CD1c-positive myeloid dendritic cell (primary cell): ENCODE data around the gene FTO.

Experiments
- DNase-seq: peaks from one replicate; pipeline ENCODE4 v3.0.0-alpha.2; 2016; ENCODE audit errors: extremely low spot score

Gene FTO

DNA sequence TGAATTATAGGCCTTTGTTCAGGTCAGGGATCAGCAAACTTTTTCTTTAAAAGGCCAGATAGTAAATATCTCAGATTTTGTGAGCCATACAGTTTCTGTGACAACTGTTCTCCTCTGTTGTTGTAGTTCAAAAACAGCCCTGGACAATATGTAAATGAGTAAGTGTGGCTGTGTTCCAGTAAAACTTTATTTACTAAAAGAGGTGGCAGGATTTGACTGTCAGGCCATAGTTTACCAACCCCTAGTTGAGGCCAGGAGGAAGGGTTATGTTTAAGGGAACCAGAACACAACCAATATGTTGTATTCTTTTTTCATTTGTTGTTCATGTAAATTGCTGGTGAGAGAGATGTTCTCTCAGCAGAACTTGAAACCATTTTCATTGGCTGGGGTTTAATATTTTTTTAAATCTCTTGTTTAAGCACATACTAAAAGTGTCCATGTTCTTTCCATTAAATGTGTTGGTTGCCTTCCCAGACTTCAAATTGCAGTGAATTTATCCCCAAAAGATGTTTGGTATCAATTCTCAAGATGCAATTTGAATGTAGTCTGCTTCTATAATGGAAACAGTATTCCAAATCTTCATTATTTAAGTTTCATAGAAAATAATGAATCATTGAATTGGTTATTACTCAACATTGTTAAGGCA lies 260.3 kb downstream of the FTO start:
- no peak for DNase-seq

DNA sequence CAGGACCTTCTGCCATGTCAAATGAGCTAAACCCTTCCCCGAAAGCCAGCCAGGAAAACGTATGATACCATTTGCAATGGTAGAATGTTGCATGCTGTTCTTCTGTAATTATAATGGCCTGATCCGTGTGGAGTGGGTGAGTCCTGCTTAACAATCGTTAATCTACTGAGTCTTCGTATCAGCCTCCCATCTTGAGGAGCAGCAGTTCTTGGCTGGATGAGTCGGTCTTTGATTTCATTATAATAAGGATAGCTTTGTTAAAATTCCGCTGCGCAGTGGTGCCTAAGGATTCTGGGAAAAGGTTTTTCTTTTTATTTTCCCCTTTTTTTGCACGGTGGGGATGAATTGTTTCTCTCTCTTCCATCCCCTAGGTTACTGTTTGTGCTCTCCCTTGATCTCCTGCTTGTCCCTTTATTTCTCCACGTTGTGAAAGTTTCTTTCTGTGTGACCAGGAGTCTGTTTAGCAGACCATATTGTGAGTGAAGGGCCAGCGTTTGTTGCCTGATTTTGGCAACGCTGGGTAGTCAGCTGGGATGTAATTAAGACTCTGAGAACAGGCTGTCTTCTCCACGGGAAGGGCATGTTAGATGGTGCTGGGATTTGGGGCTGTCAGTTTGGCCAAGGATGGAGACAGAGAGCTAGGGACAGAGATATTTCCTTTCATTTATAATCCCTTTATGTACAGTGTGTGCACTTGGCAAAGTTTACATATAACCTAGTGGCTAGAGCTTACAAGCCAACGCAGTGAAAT lies 263.0 kb downstream of the FTO start:
- DNase-seq, result no peak

DNA sequence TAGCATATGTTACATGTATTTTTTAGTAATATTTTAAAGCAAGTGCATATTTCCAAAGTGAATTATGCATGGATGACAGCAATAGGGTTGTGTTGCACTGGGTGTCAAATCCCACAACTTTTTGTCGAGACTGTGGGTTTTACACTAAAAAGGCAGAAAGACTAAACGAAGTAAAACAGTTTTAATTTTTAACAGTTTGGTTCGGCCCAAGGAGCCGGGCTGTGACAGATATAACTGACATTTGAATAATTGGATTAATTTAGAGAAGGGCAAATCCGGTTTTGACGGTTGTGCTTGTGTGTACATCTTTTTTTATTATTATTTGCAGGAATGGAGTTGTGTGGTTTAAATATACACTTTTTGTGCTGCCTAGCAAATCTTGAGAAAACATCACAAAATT lies 263.6 kb downstream of the FTO start:
- no peak for DNase-seq

DNA sequence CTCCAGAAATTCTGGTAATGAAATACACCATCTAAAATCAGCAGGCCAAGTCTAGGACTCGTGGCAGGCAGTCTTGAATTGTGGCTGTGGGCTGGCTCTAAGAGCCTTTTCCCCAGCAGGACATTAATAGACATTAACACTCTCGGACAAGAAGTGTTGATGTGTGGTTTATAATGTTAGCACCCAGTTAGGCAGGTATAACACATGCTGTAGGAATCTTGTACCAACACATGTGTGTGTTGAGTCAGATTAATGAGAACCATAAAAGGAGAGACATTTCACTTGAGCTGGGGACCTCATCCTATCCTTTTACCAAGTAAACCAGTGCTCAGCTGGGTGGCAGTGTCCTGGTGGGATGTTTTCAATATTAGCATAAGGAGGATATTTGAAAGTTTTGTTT lies 264.5 kb downstream of the FTO start:
- DNase-seq, result no peak

DNA sequence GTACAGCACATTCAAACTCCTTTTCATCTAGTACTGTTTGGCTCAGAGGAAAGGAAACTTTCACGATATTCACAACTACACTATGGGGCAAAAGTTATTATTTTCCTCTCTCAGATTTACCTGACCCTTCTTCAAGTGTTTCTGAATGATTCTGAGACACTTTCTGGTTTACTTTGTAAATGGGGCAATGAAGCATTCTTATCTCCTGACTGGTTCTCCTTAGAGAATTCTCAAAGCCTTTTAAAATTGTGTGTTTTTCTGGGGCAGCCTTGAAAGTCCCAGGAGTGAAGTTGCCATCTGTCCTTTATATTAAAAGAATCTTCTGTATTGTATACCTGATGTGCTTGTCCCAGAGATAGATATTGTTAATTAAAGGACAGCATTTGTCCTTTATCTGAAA lies 264.9 kb downstream of the FTO start:
- no peak for DNase-seq

DNA sequence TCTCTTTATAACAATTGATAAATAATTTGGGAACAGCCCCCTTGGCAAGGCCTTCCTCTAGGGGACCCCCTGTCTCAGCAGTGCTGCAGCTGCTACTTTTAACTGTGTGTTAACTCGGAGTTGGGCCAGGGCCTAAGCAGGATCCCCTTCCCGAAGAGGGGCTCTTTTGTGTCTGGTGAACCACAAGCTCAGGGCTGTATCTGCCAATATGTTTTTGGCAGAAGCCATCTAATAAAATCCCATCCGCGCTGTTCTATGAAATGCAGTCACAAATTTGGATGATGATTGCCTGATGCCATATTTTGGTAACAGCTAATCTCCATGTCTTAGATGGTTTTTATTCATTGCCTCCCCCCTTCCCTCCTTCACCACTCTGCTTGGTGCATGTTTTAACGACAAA lies 267.7 kb downstream of the FTO start:
- no peak for DNase-seq

DNA sequence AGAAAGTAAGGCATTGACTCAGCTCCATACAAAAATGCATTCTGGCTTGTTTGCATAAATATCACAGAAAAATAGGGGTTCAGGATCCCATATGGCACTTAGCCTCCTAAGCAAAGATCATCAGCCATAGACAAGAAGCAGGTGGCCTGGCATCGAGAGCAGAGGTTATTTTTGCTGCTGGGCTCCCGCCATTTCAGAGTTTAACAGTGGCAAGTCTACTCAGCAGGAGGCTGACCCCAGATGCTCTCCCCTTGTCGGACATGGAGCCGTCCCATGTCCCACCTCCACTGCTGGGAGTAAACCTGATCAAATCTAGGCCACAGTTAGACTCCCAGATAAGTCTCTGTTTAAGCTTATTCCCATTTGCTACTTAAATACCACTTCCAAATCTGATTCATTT lies 269.1 kb downstream of the FTO start:
- no peak for DNase-seq

DNA sequence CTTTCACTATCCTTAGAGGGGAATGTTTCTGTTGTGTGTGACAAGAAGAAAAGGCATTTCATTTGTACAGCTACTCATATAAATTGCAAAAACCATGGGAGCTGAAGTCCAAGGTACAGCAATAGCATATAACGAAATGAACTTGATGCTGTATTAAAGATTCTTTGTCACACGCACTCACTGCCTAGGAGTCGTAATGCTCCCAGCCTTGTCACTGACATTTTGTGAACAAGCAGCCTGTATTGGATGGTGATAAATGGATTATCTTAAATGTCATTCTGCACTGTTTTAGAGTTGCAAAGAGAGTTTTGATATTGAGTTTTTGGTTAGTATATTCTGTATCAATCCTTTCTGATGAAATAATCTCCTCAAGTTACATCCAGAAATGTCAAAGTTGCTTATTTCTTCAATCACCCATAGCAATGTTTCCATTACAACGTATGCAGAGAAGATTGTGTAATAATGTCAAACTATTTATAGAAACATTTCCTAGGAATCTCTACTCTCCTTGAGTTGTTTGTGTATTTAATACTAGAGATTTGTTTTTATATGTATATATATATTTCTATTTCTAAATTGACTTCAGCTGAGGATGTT lies 270.6 kb downstream of the FTO start:
- DNase-seq, result no peak

DNA sequence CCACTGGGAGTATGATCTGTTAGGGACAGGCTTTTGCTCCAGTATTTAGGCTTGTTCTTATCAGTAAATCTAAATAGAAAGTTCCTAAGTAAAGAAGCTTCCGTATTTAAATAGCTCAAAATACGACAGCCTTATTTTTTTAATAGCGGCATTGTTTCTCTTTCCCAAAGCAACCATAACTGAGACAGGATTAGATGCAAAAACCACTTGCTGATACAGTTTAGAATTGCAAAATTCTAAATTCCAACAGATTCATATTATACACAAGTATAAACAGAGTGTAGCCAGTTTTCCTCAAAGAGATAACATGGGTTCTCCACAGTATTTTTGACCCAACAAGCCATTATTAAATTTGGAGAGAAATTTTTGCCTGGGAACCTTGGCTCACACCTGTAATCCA lies 276.7 kb downstream of the FTO start:
- no peak for DNase-seq

DNA sequence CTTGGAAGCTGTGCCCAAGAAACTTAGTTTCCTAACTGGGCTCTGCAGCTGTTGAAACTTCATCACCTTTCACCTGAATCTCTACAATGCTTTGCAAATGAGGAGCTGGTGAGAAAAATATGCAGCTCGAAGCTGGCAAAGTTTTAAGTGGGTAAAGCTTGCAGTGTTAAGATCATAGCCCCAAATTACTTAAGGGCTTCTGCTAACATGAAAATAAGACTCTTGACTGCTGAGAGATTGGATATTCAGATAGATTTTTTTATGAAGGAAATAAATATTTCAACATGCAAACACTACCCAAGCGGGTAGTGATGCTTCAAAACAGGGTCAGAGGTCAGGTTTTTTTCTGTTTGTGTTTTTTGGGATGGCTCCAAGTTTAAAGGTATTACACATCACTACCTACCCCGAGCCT lies 278.7 kb downstream of the FTO start:
- DNase-seq, result no peak

DNA sequence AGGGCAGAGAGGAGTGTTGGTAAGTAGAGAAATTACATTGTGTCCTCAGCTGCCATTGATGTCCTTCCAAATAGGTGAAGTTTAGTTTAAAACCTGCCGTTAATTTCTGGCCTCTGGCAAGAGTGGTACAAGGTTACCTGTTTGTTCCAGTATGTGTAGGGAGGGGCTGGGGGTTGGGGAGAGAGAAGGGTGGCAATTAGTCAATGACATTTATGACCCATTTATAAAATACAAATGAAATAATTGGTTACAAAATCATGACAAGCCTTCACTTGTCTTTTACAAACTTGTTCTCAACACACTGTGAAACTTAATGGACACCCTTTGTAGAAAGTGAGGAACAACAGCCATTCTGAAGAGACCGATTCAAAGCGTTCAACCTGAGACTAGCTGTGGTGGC lies 281.0 kb downstream of the FTO start:
- no peak for DNase-seq

DNA sequence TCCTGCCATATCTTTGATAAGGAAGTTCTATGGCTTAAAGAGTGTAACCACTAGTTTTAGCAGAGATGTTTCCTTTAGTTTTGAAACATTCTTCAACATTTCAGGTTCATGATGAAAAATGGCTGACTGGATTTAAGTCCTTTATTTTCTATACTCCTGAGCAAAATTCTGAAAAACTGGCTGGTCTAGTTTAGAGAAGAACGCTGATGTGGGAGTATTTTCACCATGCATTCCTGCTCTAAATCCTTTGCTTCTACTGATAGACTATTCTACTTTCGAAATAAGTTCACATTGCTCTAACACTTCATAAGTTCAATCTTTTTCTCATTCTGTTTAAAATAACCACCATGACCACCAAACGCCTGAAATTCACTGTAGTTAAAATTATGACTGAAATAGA lies 281.9 kb downstream of the FTO start:
- no peak for DNase-seq

DNA sequence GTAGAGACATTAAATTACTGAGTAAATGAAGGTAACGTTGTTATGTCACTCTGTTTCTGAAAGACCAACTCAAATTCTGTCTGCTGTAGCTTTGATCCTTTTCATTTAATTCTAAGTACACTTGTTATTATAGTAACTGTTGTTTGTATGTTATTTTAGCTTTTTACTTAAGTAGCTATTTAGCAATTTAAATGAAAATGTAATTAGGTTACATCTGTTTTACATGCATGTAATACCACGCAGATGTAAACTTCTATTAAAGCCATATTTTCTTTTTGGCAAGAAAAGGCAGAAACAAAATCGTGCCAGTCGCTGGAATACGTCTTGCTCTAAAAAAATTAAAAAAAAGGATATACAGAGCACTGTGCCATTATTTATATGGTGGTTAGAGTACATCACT lies 282.8 kb downstream of the FTO start:
- no peak for DNase-seq

DNA sequence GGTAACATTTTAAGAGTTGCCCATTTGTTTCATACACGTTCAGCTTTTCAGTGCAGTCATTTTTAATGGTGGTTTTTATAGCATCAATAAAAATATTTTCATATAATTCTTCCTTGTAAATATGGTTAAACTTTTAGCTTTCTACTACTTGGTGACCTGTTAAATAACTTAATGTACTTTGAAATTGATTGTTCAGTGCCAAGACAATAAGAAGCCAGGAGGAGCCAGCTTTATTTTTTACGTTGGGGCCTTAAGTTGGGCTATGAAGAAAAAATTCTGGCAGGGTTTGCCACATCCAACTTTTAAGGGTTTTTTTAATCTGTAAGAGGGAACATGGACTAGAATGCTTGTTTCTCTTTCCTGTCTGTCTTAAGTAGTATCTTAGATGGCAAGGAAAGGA lies 284.2 kb downstream of the FTO start:
- no peak for DNase-seq

DNA sequence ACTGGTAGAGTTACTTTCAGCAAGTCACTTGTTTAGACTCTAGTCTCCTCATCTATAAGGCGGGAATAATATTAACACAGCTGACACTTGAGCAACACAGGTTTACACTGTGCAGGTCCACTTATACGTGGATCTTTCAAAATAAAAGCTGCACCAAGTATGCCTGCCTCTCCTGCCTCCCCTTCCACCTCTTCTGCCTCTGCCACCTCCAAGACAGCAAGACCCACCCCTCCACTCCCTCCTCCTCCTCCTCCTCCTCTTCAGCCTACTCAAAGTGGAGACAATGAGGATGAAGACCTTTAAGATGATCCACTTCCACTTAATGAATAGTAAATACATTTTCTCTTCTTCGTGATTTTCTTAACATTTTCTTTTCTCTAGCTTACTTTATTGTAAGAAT lies 285.6 kb downstream of the FTO start:
- no peak for DNase-seq

DNA sequence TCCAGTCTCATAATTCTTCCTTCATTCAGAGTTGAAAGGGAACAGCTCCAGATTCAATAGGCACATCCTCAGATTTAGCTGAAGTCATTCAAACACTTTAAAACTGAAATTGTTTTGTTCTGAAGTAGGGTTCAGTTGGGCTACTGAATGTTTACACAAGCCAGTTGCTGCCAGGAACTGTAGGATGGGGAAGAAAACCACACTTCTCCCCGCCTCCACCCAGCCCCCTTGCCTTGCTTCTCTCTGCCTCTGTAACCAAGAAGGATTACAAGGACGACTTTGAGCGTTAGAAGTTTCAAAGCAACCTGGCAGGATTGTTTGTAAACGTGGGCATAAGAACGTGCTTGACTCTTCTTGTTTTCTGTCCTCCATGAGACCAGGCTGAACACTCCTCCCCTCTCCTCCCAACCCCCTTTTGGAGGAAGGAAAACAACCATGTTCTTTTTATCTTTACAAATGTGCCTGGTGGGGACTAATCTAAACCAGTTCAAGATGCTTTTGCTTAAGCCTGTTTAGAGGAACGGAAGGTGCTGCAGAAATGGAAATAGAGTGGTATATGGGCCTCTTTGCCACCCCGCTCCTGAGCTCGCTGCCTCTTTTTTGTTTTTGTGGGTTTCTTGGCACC lies 287.9 kb downstream of the FTO start:
- no peak for DNase-seq

DNA sequence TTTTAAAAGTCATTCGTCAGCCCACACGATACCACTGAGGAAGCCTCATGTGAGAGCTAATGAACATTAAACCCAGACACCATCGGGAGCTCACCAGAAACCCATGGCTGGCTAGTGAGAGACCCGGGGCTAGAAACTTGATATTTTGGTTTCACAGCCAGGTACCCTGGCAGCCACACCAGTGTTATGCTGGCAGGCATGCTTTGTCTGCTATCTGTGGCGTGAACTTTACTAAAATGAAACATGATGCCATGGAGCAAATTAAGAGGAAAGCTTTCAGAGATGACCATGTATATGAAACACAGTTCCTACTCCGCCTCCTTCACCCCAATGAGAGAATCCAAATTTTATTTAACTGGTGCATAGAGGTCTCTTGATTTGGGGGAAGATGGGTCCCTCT lies 291.4 kb downstream of the FTO start:
- no peak for DNase-seq

DNA sequence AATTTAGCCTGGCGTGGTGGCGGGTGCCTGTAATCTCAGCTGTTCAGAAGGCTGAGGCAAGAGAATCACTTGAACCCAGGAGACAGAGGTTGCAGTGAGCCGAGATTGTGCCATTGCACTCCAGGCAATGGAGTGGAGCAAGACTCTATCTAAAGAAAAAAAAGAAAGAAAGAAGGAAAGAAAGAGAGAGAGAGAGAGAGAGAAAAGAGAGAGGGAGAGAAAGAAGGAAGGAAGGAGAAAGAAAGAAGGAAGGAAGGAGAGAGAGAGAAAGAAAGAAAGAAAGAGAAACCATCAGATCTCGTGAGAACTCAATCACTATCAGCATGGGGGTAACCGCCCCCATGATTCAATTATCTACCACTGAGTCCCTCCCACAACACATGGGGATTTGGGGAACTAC lies 293.0 kb downstream of the FTO start:
- DNase-seq, result no peak

DNA sequence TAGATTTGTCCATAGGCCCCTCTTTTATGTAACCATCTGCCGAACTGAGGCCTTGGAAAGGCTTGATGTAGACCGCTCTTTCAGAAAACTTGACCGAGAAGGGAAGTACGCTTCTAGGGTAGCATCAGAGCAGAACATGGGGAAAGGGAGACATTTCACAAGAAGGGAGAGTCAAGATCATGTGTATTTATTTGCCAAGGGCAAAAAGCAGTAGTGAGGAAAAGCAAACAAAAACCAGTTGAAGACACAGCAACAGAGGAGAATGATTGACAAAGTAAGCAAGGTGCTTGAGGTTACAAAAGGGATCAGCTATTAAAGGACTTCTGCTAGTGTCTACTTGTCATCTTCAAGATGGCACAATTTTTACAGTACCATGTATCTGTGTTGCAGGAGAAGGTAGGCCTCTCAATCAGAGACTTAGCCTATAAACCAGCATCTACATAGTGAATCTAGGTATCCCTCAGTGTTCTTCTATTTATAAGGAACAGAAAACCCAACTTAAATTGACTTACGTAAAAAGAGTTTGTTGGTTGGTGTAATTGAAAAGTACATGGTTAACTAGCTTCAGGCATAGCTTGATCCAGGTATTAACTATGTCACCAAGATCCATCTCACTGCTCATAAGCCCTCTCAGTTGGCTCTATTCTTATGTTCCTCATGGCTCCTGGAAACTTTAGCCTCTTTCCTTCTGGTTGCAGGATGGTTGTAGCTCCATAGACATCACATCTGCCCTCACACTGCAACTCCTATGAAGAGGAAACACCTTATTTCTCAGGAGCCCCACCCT lies 294.3 kb downstream of the FTO start:
- DNase-seq, result no peak

DNA sequence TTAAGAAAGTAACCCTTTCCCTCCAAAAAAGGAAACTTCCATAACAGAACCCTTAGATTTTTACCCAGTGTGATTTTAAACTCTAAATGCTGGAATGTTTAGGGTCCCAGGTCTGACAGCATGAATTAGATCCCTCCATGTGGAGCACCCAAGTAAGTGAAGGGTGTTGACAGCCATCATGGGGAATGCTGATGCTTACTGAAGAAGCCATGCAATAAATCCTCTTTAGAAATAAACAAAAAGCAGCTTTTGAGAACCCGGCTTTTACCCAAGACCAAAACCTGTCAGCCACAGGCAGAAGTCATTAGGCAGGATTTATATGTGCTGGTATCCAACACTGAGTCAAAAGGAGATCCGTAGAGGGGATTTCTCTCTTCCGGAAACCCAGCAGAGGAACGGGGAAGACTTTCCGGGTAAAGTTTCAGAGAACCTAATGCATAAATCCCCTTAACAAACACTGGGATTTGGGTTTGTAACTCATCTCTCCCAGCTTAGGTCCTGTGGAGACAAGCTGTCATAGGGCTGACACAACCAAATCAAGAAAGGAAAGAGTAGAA lies 295.1 kb downstream of the FTO start:
- no peak for DNase-seq

DNA sequence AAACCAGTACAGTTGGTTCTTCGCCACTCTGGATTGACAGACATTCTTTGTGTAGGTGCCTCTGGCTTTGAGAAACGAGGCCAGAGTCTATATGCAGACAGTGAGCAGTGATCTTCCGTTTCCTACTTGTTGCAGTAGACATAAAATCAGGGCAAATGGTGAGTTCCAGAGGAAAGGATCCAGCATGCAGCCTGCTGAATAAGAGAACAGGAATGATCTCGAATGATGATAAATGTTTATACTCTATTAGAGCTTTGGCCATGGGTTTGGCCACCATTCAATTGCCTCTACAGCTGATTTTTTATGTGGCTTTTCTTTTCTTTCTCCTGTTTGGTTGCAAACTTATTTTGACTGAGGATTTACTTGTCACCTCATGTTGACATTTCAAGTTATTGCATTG lies 295.9 kb downstream of the FTO start:
- no peak for DNase-seq

DNA sequence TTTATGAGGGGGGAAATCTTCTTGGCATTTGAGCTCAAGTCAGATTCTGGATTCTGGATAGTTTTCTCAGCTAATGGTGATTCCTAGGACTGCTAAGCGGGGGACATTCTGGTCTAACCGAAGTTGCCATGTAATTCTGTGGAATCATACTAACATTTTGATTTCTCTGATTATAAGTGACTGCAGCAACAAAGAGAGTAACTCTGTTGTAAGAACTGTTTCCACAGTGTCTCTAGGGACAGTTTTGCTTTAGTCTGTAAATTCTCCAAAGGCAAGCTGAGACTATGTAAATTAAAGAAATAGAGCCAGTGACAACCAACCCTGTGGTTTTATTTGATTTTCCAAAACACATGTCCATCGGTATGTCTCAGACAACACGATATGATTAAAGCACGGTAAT lies 296.4 kb downstream of the FTO start:
- no peak for DNase-seq
